ENCODE measurements around the gene ATL2.
"Not testable (repeated sequence)": the region's sequence is repeated elsewhere in the genome, so short reads cannot be mapped to it uniquely, and the experiment has no call there.

Gene ATL2

DNA sequence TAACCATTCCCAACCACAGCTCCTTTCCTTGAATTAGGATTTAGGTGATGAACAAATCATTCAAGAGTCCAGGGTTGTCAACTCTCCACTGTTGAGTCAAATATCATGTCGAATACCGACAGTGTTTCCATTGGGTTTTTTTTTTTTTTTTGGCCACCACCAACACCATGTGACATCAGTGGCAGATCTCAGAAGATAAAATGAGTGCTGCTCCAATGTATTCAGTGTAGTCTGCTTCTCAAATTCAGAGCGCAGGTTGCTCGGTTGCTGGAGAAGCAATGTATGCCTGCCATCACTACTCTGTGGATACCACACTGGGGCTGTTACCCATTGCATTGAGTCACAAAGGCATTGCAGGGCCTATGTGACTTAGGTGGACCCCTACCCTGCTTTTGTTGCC lies 10.8 kb upstream of the ATL2 start:
- ChIA-PET POLR2A (no interaction called here), CTCF (no interaction called here)
- no peak overlapping the region for H3K27ac ChIP-seq (ENCODE audit: insufficient read depth in 1 of 2, low read depth in 1 of 2, low read length in 2 of 2, poor library complexity in 1 of 2, severe bottlenecking in 2 of 2)
- H3K4me1 ChIP-seq (ENCODE audit: control extremely low read depth in 1 of 4, control insufficient read depth in 4 of 4, insufficient read depth in 4 of 4, low read length in 3 of 4): peaks cover 0 to 8% (median 5%) of the 10 kb centered on the region in 4 experiments
- WGBS (ENCODE audit: insufficient coverage): 86% methylated on average over 4 of the region's 4 CpGs
- no peaks in the 10 kb centered on the region for H3K36me3 ChIP-seq (ENCODE audit: control insufficient read depth in 4 of 4, insufficient read depth in 4 of 4, low read length in 3 of 4)
- H3K27me3 ChIP-seq (replicated peaks in 2 of 5; ENCODE audit: control insufficient read depth in 4 of 5, insufficient read depth in 5 of 5, low read length in 4 of 5): no peaks in the 10 kb centered on the region
- no peaks in the 10 kb centered on the region for H3K9me3 ChIP-seq (ENCODE audit: control extremely low read depth in 1 of 5, control insufficient read depth in 4 of 5, insufficient read depth in 2 of 5, low read depth in 1 of 5, low read length in 4 of 5)
- H3K4me3 ChIP-seq (ENCODE audit: control insufficient read depth in 1 of 7, extremely low read depth in 1 of 7, insufficient read depth in 4 of 7, low read depth in 2 of 7, low read length in 6 of 7): no peak overlapping the region
- DNase-seq: peak in 1 of 3 donors; percentile 25

- CTCF ChIA-PET: no interaction called here
Observed at GRCh38 chr2:38386821-38387220, 9.7 kb upstream of the ATL2 start.

DNA sequence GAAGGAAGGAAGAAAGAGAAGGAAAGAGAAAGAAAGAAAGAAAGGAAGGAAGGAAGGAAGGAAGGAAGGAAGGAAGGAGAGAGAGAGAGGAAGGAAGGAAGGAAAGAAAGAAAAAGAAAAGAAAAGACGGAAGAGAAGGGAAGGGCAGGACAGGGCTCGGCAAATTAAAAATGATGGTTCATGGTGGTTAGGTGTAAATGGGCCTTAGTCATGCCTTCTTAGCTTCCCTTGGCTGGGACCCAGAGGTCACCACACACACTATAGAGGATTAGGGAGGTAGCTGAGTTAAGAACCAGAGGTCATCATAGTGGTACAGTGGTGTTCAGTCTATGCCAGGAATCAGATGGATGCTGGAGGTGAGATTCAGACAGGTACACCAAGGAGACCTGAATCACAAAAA lies 9.3 kb upstream of the ATL2 start:
- H3K9me3 ChIP-seq (ENCODE audit: control extremely low read depth in 1 of 5, control insufficient read depth in 4 of 5, insufficient read depth in 2 of 5, low read depth in 1 of 5, low read length in 4 of 5): no peaks in the 10 kb centered on the region
- no peak overlapping the region for H3K27ac ChIP-seq (ENCODE audit: insufficient read depth in 1 of 2, low read depth in 1 of 2, low read length in 2 of 2, poor library complexity in 1 of 2, severe bottlenecking in 2 of 2)
- peaks cover 0 to 8% (median 5%) of the 10 kb centered on the region in 4 experiments for H3K4me1 ChIP-seq (ENCODE audit: control extremely low read depth in 1 of 4, control insufficient read depth in 4 of 4, insufficient read depth in 4 of 4, low read length in 3 of 4)
- H3K4me3 ChIP-seq (ENCODE audit: control insufficient read depth in 1 of 7, extremely low read depth in 1 of 7, insufficient read depth in 4 of 7, low read depth in 2 of 7, low read length in 6 of 7): no peak overlapping the region
- DNase-seq: peak in 2 of 3 donors; percentile 69 to 74
- no peaks in the 10 kb centered on the region for H3K27me3 ChIP-seq (replicated peaks in 2 of 5; ENCODE audit: control insufficient read depth in 4 of 5, insufficient read depth in 5 of 5, low read length in 4 of 5)
- H3K36me3 ChIP-seq (ENCODE audit: control insufficient read depth in 4 of 4, insufficient read depth in 4 of 4, low read length in 3 of 4): no peaks in the 10 kb centered on the region
- WGBS (ENCODE audit: insufficient coverage): 17% methylated on average over 2 of the region's 2 CpGs
- CTCF ChIA-PET: no interaction called here
- POLR2A ChIA-PET: no interaction called here

More at GRCh38 chr2:38386821-38387220, 9.7 kb upstream of the ATL2 start:
- no peak overlapping the region for H3K4me3 ChIP-seq (ENCODE audit: control insufficient read depth in 1 of 7, extremely low read depth in 1 of 7, insufficient read depth in 4 of 7, low read depth in 2 of 7, low read length in 6 of 7)
- H3K9me3 ChIP-seq (ENCODE audit: control extremely low read depth in 1 of 5, control insufficient read depth in 4 of 5, insufficient read depth in 2 of 5, low read depth in 1 of 5, low read length in 4 of 5): no peaks in the 10 kb centered on the region
- no peaks in the 10 kb centered on the region for H3K27me3 ChIP-seq (replicated peaks in 2 of 5; ENCODE audit: control insufficient read depth in 4 of 5, insufficient read depth in 5 of 5, low read length in 4 of 5)
- DNase-seq: peak in 1 of 3 donors; percentile 21
- no peak overlapping the region for H3K27ac ChIP-seq (ENCODE audit: insufficient read depth in 1 of 2, low read depth in 1 of 2, low read length in 2 of 2, poor library complexity in 1 of 2, severe bottlenecking in 2 of 2)
- POLR2A ChIA-PET: no interaction called here
- WGBS (ENCODE audit: insufficient coverage): no CpG with 5 or more reads among the region's 7 CpGs
- H3K4me1 ChIP-seq (ENCODE audit: control extremely low read depth in 1 of 4, control insufficient read depth in 4 of 4, insufficient read depth in 4 of 4, low read length in 3 of 4): peaks cover 0 to 8% (median 5%) of the 10 kb centered on the region in 4 experiments
- no peaks in the 10 kb centered on the region for H3K36me3 ChIP-seq (ENCODE audit: control insufficient read depth in 4 of 4, insufficient read depth in 4 of 4, low read length in 3 of 4)

GRCh38 chr2:38384338-38384737 lies 7.3 kb upstream of the ATL2 start:
- H3K9me3 ChIP-seq (ENCODE audit: control extremely low read depth in 1 of 5, control insufficient read depth in 4 of 5, insufficient read depth in 2 of 5, low read depth in 1 of 5, low read length in 4 of 5): no peaks in the 10 kb centered on the region
- no peaks in the 10 kb centered on the region for H3K36me3 ChIP-seq (ENCODE audit: control insufficient read depth in 4 of 4, insufficient read depth in 4 of 4, low read length in 3 of 4)
- ChIA-PET CTCF (no interaction called here), POLR2A (no interaction called here)
- H3K4me3 ChIP-seq (ENCODE audit: control insufficient read depth in 1 of 7, extremely low read depth in 1 of 7, insufficient read depth in 4 of 7, low read depth in 2 of 7, low read length in 6 of 7): no peak overlapping the region
- H3K27ac ChIP-seq (ENCODE audit: insufficient read depth in 1 of 2, low read depth in 1 of 2, low read length in 2 of 2, poor library complexity in 1 of 2, severe bottlenecking in 2 of 2): no peak overlapping the region
- no peaks in the 10 kb centered on the region for H3K27me3 ChIP-seq (replicated peaks in 2 of 5; ENCODE audit: control insufficient read depth in 4 of 5, insufficient read depth in 5 of 5, low read length in 4 of 5)
- no CpG with 5 or more reads among the region's 3 CpGs for WGBS (ENCODE audit: insufficient coverage)
- no peak for DNase-seq
- H3K4me1 ChIP-seq (ENCODE audit: control extremely low read depth in 1 of 4, control insufficient read depth in 4 of 4, insufficient read depth in 4 of 4, low read length in 3 of 4): peaks cover 5 to 19% (median 15%) of the 10 kb centered on the region in 4 experiments

DNA sequence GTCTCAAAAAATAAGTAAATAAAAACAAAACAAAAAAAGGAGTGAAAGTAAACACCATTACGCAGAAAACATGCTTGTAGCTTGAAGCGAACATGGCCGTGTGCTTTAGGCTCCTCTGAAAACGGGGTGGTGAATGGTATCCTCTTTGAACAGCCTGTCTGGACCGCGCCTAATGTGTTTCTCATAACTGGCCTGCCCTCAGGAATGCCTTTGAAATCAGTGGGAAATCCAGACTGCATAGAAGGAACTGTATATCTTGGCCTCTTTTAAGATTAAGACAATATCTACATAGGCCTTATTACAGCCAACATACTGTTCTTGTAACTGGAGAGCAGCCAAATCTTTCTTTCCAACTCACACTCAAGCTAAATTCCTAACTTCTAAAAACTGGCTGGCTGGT lies 6.7 kb upstream of the ATL2 start:
- H3K27me3 ChIP-seq (replicated peaks in 2 of 5; ENCODE audit: control insufficient read depth in 4 of 5, insufficient read depth in 5 of 5, low read length in 4 of 5); CTCF ChIA-PET; DNase-seq; H3K9me3 ChIP-seq (ENCODE audit: control extremely low read depth in 1 of 5, control insufficient read depth in 4 of 5, insufficient read depth in 2 of 5, low read depth in 1 of 5, low read length in 4 of 5); H3K4me3 ChIP-seq (ENCODE audit: control insufficient read depth in 1 of 7, extremely low read depth in 1 of 7, insufficient read depth in 4 of 7, low read depth in 2 of 7, low read length in 6 of 7); H3K27ac ChIP-seq (ENCODE audit: insufficient read depth in 1 of 2, low read depth in 1 of 2, low read length in 2 of 2, poor library complexity in 1 of 2, severe bottlenecking in 2 of 2); H3K36me3 ChIP-seq (ENCODE audit: control insufficient read depth in 4 of 4, insufficient read depth in 4 of 4, low read length in 3 of 4); POLR2A ChIA-PET: not testable (repeated sequence)
- peaks cover 5 to 16% (median 12%) of the 10 kb centered on the region in 4 experiments for H3K4me1 ChIP-seq (ENCODE audit: control extremely low read depth in 1 of 4, control insufficient read depth in 4 of 4, insufficient read depth in 4 of 4, low read length in 3 of 4)
- 99% methylated on average over 5 of the region's 6 CpGs for WGBS (ENCODE audit: insufficient coverage)

DNA sequence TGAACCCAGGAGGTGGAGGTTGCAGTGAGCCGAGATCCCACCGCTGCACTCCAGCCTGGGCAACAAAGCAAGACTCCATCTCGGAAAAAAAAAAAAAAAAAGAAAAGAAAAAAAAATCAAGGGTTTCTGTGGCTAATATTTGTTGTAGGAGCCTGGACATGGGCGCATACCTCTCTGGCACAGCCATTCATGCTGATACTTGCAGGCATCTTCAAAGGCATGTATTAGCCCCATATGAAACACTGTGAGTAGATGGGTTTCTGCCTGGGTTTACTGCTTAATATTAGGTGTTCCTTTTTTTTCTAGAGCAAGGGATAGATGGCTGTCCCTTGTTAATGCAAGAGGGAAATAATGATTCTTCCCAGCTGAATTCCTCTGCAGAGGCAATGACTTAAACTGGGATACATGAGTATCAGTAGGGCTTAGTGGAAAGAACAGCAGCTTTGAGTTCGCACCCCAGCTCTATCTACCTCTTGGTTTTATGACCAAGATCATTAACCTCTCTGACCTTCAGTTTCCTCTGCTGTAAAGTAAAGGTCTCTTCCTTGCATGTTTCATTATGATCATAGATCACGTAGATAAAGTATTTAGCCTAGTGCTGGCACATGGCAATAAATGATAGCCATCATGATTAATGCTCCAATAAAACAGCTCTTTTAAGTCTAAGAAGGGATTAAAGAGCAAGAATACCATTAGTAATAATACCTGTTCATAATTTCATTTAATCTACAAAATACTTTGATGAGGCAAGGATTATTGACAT lies 4.5 kb upstream of the ATL2 start:
- ChIA-PET CTCF (interaction anchor here (1.4 kb wide), 1 partner anchor 82 kb away, joined by 4 read pairs; no protein-coding TSS in a partner anchor), POLR2A (interaction anchor here (0.6 kb wide), 1 partner anchor 744 kb away, joined by 6 read pairs; no protein-coding TSS in a partner anchor)
- no peak overlapping the region for H3K27ac ChIP-seq (ENCODE audit: insufficient read depth in 1 of 2, low read depth in 1 of 2, low read length in 2 of 2, poor library complexity in 1 of 2, severe bottlenecking in 2 of 2)
- WGBS (ENCODE audit: insufficient coverage): 96% methylated on average over 4 of the region's 6 CpGs
- no peaks in the 10 kb centered on the region for H3K27me3 ChIP-seq (replicated peaks in 2 of 5; ENCODE audit: control insufficient read depth in 4 of 5, insufficient read depth in 5 of 5, low read length in 4 of 5)
- no peaks in the 10 kb centered on the region for H3K9me3 ChIP-seq (ENCODE audit: control extremely low read depth in 1 of 5, control insufficient read depth in 4 of 5, insufficient read depth in 2 of 5, low read depth in 1 of 5, low read length in 4 of 5)
- peaks cover 7 to 19% (median 15%) of the 10 kb centered on the region in 4 experiments for H3K4me1 ChIP-seq (ENCODE audit: control extremely low read depth in 1 of 4, control insufficient read depth in 4 of 4, insufficient read depth in 4 of 4, low read length in 3 of 4)
- DNase-seq: no peak
- no peaks in the 10 kb centered on the region for H3K36me3 ChIP-seq (ENCODE audit: control insufficient read depth in 4 of 4, insufficient read depth in 4 of 4, low read length in 3 of 4)
- H3K4me3 ChIP-seq (ENCODE audit: control insufficient read depth in 1 of 7, extremely low read depth in 1 of 7, insufficient read depth in 4 of 7, low read depth in 2 of 7, low read length in 6 of 7): no peak overlapping the region

DNA sequence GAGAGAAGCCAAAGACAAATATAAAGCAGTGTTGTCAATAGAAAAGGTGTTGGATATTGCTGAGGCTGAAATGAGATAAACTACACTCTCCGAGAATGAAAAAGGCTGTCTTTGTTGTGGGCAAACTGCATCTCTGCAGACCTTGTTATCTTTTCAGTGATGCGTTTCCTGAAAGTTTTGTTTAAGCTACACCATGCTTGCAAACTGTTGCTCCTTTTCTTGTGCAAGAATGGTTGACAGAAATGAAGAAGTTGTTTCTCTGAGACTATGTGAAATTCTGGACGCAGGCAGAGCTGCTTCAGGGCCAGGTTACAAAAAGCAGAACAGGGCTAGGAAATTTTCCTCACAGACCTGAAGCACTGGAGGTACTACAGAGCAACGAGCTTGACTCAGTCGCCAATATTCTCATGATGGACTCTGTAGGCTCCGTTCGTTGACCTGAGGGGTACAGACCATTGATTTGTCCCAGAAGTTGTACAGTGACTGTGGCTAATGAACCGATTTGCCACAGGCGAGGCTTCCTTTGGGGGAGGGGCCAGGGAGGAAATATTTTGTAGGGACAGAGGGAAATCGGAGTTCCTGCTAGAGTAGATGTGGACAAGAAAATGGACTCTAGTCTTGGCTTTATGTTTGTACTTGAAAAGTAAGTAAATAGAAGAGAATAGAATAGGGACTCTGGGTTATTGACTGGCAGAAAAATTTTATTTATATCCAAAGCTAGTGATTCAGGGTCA lies 3.5 kb upstream of the ATL2 start:
- Histone ChIP-seq H3K27ac (ENCODE audit: insufficient read depth in 1 of 2, low read depth in 1 of 2, low read length in 2 of 2, poor library complexity in 1 of 2, severe bottlenecking in 2 of 2) (no peak overlapping the region), H3K4me1 (ENCODE audit: control extremely low read depth in 1 of 4, control insufficient read depth in 4 of 4, insufficient read depth in 4 of 4, low read length in 3 of 4) (peaks cover 7 to 27% (median 20%) of the 10 kb centered on the region in 4 experiments), H3K27me3 (replicated peaks in 2 of 5; ENCODE audit: control insufficient read depth in 4 of 5, insufficient read depth in 5 of 5, low read length in 4 of 5) (no peaks in the 10 kb centered on the region), H3K9me3 (ENCODE audit: control extremely low read depth in 1 of 5, control insufficient read depth in 4 of 5, insufficient read depth in 2 of 5, low read depth in 1 of 5, low read length in 4 of 5) (no peaks in the 10 kb centered on the region), H3K36me3 (ENCODE audit: control insufficient read depth in 4 of 4, insufficient read depth in 4 of 4, low read length in 3 of 4) (no peaks in the 10 kb centered on the region), H3K4me3 (ENCODE audit: control insufficient read depth in 1 of 7, extremely low read depth in 1 of 7, insufficient read depth in 4 of 7, low read depth in 2 of 7, low read length in 6 of 7) (peak overlapping the region in 3 of 7 experiments; percentile 37 to 64 (median 39))
- ChIA-PET POLR2A (interaction anchor here (0.8 kb wide), 1 partner anchor 10 kb away, joined by 3 read pairs; no protein-coding TSS in a partner anchor), CTCF (interaction anchor here (0.8 to 1.4 kb wide), 4 partner anchors 18 to 129 kb away, joined by 3 to 4 read pairs (median 4); no protein-coding TSS in a partner anchor)
- peak; percentile 57 to 93 (median 87) for DNase-seq
- 15% methylated on average over 10 of the region's 10 CpGs for WGBS (ENCODE audit: insufficient coverage)

Data from common myeloid progenitor, CD34-positive (primary cell).